Bronchial epithelial cell (primary cell): Measurements from ENCODE around the gene CBX2. TPM values are rescaled to one million over a fixed set of nuclear protein-coding genes. Genes with fewer than 3 reads are reported as not detected.

Experiments
- DNase-seq: peaks from one replicate; pipeline ENCODE4 v3.0.0-alpha.2; 2010; ENCODE audit warnings: low read depth
- FAIRE-seq: peaks from 2 replicates; lab custom pipeline; 2011; peaks lifted over from hg19 to GRCh38; lab: Jason Lieb, UNC
- H3K27me3 ChIP-seq: 2 replicates; pipeline ENCODE4 v1.5.1; 2011; ENCODE audit warnings: low read length; ENCODE audit not compliant: control insufficient read depth, insufficient read depth
- H3K36me3 ChIP-seq: 2 replicates; pipeline ENCODE4 v1.5.1; 2011; ENCODE audit warnings: low read length; ENCODE audit not compliant: control insufficient read depth, insufficient read depth
- H3K4me3 ChIP-seq: 2 replicates; pipeline ENCODE4 v1.5.1; 2011; ENCODE audit warnings: mild to moderate bottlenecking, low read depth, low read length, control low read depth
- total RNA-seq: library from RNA; depleted of rRNA; stranded (reverse); fragments of >200 nt; gene quantifications from 2 replicates; pipeline ENCODE4 v1.2.1, GENCODE V29; 2014
- TF ChIP-seq, protein P1 (sequence below): IDR thresholded peaks from 2 replicates; pipeline ENCODE4 v1.5.1; 2011; ENCODE audit warnings: mild to moderate bottlenecking, moderate library complexity, low read length, control low read depth, inconsistent platforms; ENCODE audit not compliant: insufficient read depth, severe bottlenecking

Gene CBX2
- total RNA-seq, 1 donor from 2014 or later: 1.1 TPM

DNA sequence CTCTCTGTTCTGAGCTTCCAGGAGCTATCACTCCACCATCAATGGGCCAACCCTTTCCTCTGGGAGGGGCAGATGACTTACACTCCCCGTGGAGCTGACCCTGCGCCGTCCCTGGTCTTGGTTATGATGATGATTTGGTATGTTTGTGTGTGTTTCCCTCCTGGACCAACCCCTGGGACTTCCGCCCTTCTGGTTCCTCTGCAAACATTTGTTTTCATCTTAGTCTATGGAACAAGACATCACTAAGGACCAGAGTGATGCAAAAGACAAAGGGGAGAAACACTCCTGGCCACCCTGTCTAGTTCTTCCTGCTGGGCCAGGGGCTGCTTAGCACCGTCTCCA, 47.6 kb downstream of the CBX2 start:
- TF ChIP-seq, protein P1, sequence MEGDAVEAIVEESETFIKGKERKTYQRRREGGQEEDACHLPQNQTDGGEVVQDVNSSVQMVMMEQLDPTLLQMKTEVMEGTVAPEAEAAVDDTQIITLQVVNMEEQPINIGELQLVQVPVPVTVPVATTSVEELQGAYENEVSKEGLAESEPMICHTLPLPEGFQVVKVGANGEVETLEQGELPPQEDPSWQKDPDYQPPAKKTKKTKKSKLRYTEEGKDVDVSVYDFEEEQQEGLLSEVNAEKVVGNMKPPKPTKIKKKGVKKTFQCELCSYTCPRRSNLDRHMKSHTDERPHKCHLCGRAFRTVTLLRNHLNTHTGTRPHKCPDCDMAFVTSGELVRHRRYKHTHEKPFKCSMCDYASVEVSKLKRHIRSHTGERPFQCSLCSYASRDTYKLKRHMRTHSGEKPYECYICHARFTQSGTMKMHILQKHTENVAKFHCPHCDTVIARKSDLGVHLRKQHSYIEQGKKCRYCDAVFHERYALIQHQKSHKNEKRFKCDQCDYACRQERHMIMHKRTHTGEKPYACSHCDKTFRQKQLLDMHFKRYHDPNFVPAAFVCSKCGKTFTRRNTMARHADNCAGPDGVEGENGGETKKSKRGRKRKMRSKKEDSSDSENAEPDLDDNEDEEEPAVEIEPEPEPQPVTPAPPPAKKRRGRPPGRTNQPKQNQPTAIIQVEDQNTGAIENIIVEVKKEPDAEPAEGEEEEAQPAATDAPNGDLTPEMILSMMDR: no peak
- Histone ChIP-seq H3K36me3 (no peaks in the 10 kb centered on the region), H3K27me3 (peaks cover 2% of the 10 kb centered on the region), H3K4me3 (no peak overlapping the region)
- FAIRE-seq: no peak
- no peak for DNase-seq

DNA sequence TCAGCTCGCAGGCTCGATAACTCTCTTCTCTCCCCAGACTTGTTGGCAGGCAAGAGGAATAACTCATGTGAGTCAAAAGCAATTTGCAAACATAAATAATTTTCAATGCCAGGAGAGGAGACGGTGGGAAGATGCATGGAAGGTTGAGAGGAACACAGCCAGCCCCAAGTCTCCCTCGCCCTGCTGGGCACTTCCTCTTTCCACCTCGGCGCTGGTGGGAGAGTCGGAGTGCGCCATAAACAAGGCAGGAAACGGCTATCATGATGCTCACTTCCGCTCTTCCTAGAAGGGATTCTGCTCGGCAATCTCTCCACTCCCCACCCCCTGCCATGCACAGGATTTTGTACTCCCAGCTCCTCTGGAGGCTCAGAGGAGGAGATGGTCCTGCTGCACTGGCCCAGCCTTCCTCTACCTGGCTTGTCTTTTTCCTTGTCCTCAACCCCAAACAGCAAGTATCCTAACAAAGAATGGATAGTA, 48.3 kb downstream of the CBX2 start:
- peaks cover 2% of the 10 kb centered on the region for H3K27me3 ChIP-seq
- DNase-seq (no peak), FAIRE-seq (no peak)
- no peaks in the 10 kb centered on the region for H3K36me3 ChIP-seq
- TF ChIP-seq, protein P1: no peak
- no peak overlapping the region for H3K4me3 ChIP-seq

DNA sequence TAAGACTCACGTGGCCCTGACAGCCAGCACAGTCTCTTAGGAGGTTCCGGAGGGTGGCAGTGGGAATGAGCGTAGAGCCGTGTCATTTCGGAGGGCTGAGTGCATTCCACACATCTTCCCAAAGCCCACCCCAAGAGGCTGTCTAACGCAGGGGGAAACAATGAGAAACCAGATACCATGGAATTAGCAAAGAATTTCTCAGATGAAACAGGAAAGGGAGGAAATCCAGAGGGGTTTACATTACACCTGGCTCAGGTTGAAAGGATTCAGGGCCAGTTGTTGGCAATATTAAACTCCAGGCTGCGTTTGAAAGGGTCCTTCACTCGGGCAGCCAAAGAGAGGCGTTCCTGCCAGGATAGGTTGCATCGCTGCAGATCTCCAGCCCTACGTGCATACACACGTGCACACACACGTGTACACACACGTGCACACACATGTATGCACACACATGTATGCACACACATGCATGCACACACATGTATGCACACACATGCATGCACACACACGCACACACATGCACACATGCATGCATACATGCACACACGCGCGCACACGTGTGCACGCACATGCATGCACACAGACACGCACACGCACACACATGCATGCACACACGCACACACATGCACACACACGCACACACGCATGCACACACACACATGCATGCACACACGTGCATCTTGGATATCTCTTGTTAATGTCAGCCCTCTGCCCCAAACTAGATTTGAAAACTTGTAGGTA, 49.1 kb downstream of the CBX2 start:
- no peak for DNase-seq
- no peak overlapping the region for H3K4me3 ChIP-seq
- H3K36me3 ChIP-seq: no peaks in the 10 kb centered on the region
- TF ChIP-seq, protein P1: no peak
- no peak for FAIRE-seq
- H3K27me3 ChIP-seq: peaks cover 2% of the 10 kb centered on the region

DNA sequence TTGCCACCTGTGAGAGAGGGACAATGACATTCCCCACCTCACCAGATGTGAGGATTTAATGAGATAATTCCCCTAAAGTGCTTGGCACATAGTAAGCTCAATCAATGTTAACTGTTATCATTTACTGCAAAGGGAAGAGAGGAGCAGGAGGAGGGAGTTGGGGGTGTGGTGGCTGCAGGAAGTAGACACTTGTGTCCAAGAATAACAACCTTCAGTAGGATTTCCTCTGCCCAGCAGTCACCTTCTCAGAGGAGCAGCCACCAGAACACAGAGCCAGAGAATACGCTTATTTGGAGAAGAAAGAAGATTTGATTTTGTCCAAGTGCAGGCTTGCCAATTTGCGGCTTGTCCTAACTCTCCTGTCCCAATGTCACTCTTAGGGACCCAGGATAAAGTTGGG, 51.1 kb downstream of the CBX2 start:
- TF ChIP-seq, protein P1: no peak
- H3K4me3 ChIP-seq: no peak overlapping the region
- FAIRE-seq (no peak), DNase-seq (no peak)
- H3K36me3 ChIP-seq: peaks cover 3% of the 10 kb centered on the region
- H3K27me3 ChIP-seq: peaks cover 2% of the 10 kb centered on the region

DNA sequence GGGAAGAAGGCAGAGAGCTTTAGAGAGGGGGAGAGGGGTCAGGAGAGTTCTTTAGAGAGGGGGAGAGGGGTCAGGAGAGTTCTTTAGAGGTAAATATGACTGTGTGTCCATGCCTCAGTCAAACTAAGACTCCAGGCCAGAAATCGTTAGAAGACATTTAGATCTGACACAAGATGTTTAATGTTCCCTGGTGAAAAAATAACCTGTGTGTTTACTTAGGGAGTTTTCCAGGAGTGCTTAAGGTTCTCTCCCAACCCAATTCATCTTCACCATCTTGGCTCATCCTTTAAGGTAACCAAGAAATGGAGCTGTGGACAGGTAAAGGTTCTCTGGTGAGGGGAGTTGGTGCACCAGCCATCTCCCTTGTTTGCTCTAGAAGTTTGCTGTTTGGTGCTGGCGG, 51.5 kb downstream of the CBX2 start:
- TF ChIP-seq, protein P1: no peak
- FAIRE-seq (no peak), DNase-seq (no peak)

DNA sequence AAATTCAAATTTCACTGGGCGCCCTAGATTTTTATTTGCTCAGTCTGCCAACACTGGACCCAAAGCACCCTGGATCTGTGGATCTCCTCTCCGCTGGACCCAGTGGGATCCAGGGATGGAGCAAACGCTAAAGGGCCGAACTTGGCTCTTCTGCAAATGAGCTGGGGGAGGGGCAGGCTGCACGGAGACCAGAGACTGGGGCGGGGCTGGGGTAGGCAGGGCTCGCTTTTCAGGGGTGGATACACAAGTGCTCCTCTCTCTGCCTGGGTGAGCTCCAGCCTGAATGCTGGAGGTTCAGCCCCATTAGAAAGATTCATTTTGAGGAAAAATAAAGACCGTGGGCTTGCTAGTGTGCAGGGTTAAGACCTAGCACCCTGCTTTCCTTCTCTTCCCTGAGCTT, 52.4 kb downstream of the CBX2 start:
- no peak for DNase-seq
- FAIRE-seq: no peak
- peaks cover 12% of the 10 kb centered on the region for H3K36me3 ChIP-seq
- H3K4me3 ChIP-seq: no peak overlapping the region
- peaks cover 2% of the 10 kb centered on the region for H3K27me3 ChIP-seq
- TF ChIP-seq, protein P1: no peak

More for the DNA sequence above, 51.5 kb downstream of the CBX2 start:
- no peak overlapping the region for H3K4me3 ChIP-seq
- peaks cover 2% of the 10 kb centered on the region for H3K27me3 ChIP-seq
- H3K36me3 ChIP-seq: peaks cover 6% of the 10 kb centered on the region
